Lung (tissue), 13 donors: ENCODE data around the gene DNAJB4. TPM values are rescaled to one million over a fixed set of nuclear protein-coding genes. Genes with fewer than 3 reads are reported as not detected.
"Not testable (repeated sequence)": the region's sequence is repeated elsewhere in the genome, so short reads cannot be mapped to it uniquely, and the experiment has no call there.

Experiments used
- ATAC-seq: fragments of 200-7000 bp; cut with Tn5 transposase; one replicate; pipeline ENCODE4 v1.9.1; 2020; ENCODE audit warnings: moderate number of reproducible peaks; ENCODE audit not compliant: insufficient read depth, low FRiP score
- DNase-seq, 3 donors: peaks; one replicate each; pipeline ENCODE4 v3.0.0-alpha.2; 2013 to 2017
- H3K27ac ChIP-seq, 2 donors: one replicate each; pipeline ENCODE4 v1.5.1; 2013; ENCODE audit warnings: mild to moderate bottlenecking in 2 of 2, moderate library complexity in 2 of 2, control low read depth in 1 of 2, inconsistent platforms in 1 of 2, low read depth in 1 of 2, low read length in 1 of 2
- H3K27me3 ChIP-seq, 3 donors: one replicate each; pipeline ENCODE4 v1.5.1; 2013; ENCODE audit warnings: low read length in 2 of 3; ENCODE audit not compliant: control insufficient read depth in 3 of 3, insufficient read depth in 3 of 3
- H3K36me3 ChIP-seq, 4 donors: one replicate each; pipeline ENCODE4 v1.5.1; 2013; ENCODE audit warnings: low read length in 4 of 4, mild to moderate bottlenecking in 1 of 4, moderate library complexity in 1 of 4; ENCODE audit not compliant: control insufficient read depth in 4 of 4, insufficient read depth in 4 of 4
- H3K4me1 ChIP-seq, 5 donors: one replicate each; pipeline ENCODE4 v1.5.1; 2013; ENCODE audit warnings: low read length in 5 of 5, mild to moderate bottlenecking in 2 of 5, moderate library complexity in 1 of 5; ENCODE audit not compliant: control insufficient read depth in 5 of 5, insufficient read depth in 5 of 5
- H3K4me3 ChIP-seq: one replicate; pipeline ENCODE4 v1.5.1; 2013; ENCODE audit warnings: mild to moderate bottlenecking, control low read depth, moderate library complexity
- H3K9ac ChIP-seq, 2 donors: one replicate each; pipeline ENCODE4 v1.5.1; 2013; ENCODE audit warnings: low read length in 2 of 2, control low read depth in 1 of 2; ENCODE audit not compliant: insufficient read depth in 1 of 2
- H3K9me3 ChIP-seq, 4 donors: one replicate each; pipeline ENCODE4 v1.5.1; 2013; ENCODE audit warnings: low read length in 3 of 4, mild to moderate bottlenecking in 1 of 4, moderate library complexity in 1 of 4; ENCODE audit not compliant: control insufficient read depth in 4 of 4, insufficient read depth in 3 of 4
- CTCF ChIP-seq: IDR thresholded peaks from 2 replicates; pipeline ENCODE4 v1.5.1; 2012; ENCODE audit warnings: mild to moderate bottlenecking; ENCODE audit errors: control extremely low read depth, extremely low read depth
- WGBS, 2 donors: extraction: QIAGEN DNeasy Blood & Tissue Kit; methylation state at CpG; one replicate each; pipeline ENCODE4 v1.1.7; 2013; 5-methylcytosine and 5-hydroxymethylcytosine counted together
- polyA plus RNA-seq, 2 donors: library from polyadenylated mRNA; stranded (reverse); fragments of 200-250 nt; gene quantifications; one replicate each; pipeline ENCODE4 v1.2.1, GENCODE V29; 2013
- small RNA-seq: library from RNA; depleted of rRNA; stranded (forward); fragments of <200 nt; gene quantifications from one replicate; pipeline ENCODE3, GENCODE V24; 2014; ENCODE audit warnings: low replicate concordance
- total RNA-seq, 2 donors: library from RNA; depleted of rRNA in 1 of 2; stranded (reverse); fragments of >200 nt in 1 of 2; gene quantifications; one replicate each; pipeline ENCODE4 v1.2.1, GENCODE V29; 2014 to 2021
- donor health status: control.
- donor health status: control.
- donor health status: Bipolar disorder and iron deficiency.
- donor health status: healthy.
- donor health status: DM: yes; HTN: yes; CAD: no.

The DNAJB4 gene
- total and polyA plus RNA-seq, 4 donors, result 8.3 to 88.7 (median 21.1) TPM

GRCh38 chr1:78060857-78061563 is 56.3 kb downstream of the DNAJB4 start:
- Histone ChIP-seq H3K36me3 (no peaks in the 10 kb centered on the region), H3K27ac (peak overlapping the region in 1 of 2 donors; percentile 34), H3K9me3 (no peaks in the 10 kb centered on the region), H3K27me3 (no peaks in the 10 kb centered on the region), H3K4me3 (no peak overlapping the region), H3K4me1 (peaks cover 0 to 4% (median 0%) of the 10 kb centered on the region in 5 donors), H3K9ac (no peak overlapping the region)
- DNase-seq, result no peak
- no peak for TF ChIP-seq CTCF
- 76 to 90% methylated on average over 4 of the region's 4 CpGs for WGBS, 2 donors
- ATAC-seq, result no peak

- H3K27ac ChIP-seq, result peak overlapping the region in 1 of 2 donors; percentile 45
- 72 to 77% methylated on average over 2 of the region's 2 CpGs for WGBS, 2 donors
- H3K4me3 ChIP-seq, result no peak overlapping the region
- DNase-seq (no peak), ATAC-seq (no peak)
- H3K9me3 ChIP-seq, result no peaks in the 10 kb centered on the region
- no peaks in the 10 kb centered on the region for H3K27me3 ChIP-seq
- H3K36me3 ChIP-seq, result no peaks in the 10 kb centered on the region
- no peak overlapping the region for H3K9ac ChIP-seq
- peaks cover 0 to 3% (median 0%) of the 10 kb centered on the region in 5 donors for H3K4me1 ChIP-seq
- no peak for TF ChIP-seq CTCF
Observed at GRCh38 chr1:78061825-78062523, 57.2 kb downstream of the DNAJB4 start.

- DNase-seq, H3K9ac ChIP-seq, ATAC-seq, H3K36me3 ChIP-seq, H3K4me3 ChIP-seq, H3K9me3 ChIP-seq, H3K4me1 ChIP-seq, H3K27me3 ChIP-seq: not testable (repeated sequence)
- peak overlapping the region in 1 of 2 donors; percentile 2 for H3K27ac ChIP-seq
- 98% methylated on average over 2 of the region's 2 CpGs for WGBS, 2 donors
Observed at GRCh38 chr1:78064886-78065285, 60.1 kb downstream of the DNAJB4 start.

Small RNA genes within 50 kb of the gene (small RNA-seq; reads per million reads assigned to genes)
- gene AC103591.3, result 10.2 reads per million, percentile 96 among the genes with 10 or more reads in this experiment

Other genes with a start within 250 kb of the DNAJB4 start
- 100 to 1,000 TPM in 1 of 2 donors, 10 to 100 TPM in 1; 54.1 to 171 TPM for gene USP33, start 245.1 kb upstream of the DNAJB4 start, total RNA-seq
- gene USP33, start 245.1 kb upstream of the DNAJB4 start, polyA plus RNA-seq, result 10 to 100 TPM; 21.9 to 27.2 TPM
- 10 to 100 TPM; 12.5 to 28.2 TPM for gene MIGA1, start 225.3 kb upstream of the DNAJB4 start, total RNA-seq
- 1 to 10 TPM; 2.7 to 4.6 TPM for gene MIGA1, start 225.3 kb upstream of the DNAJB4 start, polyA plus RNA-seq
- 10 to 100 TPM; 10.8 to 14.2 TPM for gene NEXN, start 116.3 kb upstream of the DNAJB4 start, total RNA-seq
- 10 to 100 TPM in 1 of 2 donors, 1 to 10 TPM in 1; 7.6 to 20.9 TPM for gene NEXN, start 116.3 kb upstream of the DNAJB4 start, polyA plus RNA-seq
- 100 to 1,000 TPM in 1 of 2 donors, 10 to 100 TPM in 1; 88.6 to 324 TPM for gene FUBP1, start 25.9 kb upstream of the DNAJB4 start, total RNA-seq
- gene FUBP1, start 25.9 kb upstream of the DNAJB4 start, polyA plus RNA-seq, result 10 to 100 TPM; 39.1 to 52.5 TPM
- gene GIPC2, start 41.0 kb downstream of the DNAJB4 start, total RNA-seq, result 1 to 10 TPM; 2.4 to 2.5 TPM
- 1 to 10 TPM in 1 of 2 donors, under 1 TPM in 1; 0.94 to 1.1 TPM for gene GIPC2, start 41.0 kb downstream of the DNAJB4 start, polyA plus RNA-seq